Heart left ventricle (tissue), 13 donors: ENCODE data around the gene ATP7A.

ENCODE experiments used
- POLR2A ChIP-seq, 2 donors: fragments of 450-650 bp; IDR thresholded peaks; one replicate each; pipeline ENCODE4 v1.6.1; 2017; ENCODE audit warnings: antibody characterized with exemption in 2 of 2, mild to moderate bottlenecking in 2 of 2, moderate library complexity in 2 of 2
- TF ChIP-seq, protein P1 (sequence below), 12 donors: fragments of 200-600 bp; sonication (generic) in 4 of 12; IDR thresholded peaks; one replicate each; pipeline versions ENCODE4 v1.5.0 to v1.8.0; 2018 to 2022; ENCODE audit warnings: antibody characterized with exemption in 12 of 12, mild to moderate bottlenecking in 5 of 12
- donor health status: ischemic (EF 13 %, LVEDD 7.1; RV severe dilation, severe dysfunction).
- donor health status: DM: no; HTN: yes; CAD: no.
- donor health status: DM: no; HTN: no; CAD: no.
- donor health status: ischemic (EF 25% LVEDD 6.9; RV normal size, moderate dysfunction).
- donor health status: ischemic (EF 25% LVEDD 5.7; RV mildly dilated, moderate dysfunction).
- donor health status: ischemic (EF 35%, LVEDD 5.7; RV mildly dilated, moderate dysfunction).
- donor health status: nonischemic (EF 11% LVEDD 7.7; RV severe dilation, severe dysfunction).
- donor health status: DM: yes; HTN: yes; CAD: no.
- donor health status: PGD.
- donor health status: ischemic (EF 29% LVEDD 5.4; RV normal size, mild dysfunction).
- donor health status: nonischemic (EF 23%, LVEDD 6.1; RV moderate dilation, normal function).

DNA sequence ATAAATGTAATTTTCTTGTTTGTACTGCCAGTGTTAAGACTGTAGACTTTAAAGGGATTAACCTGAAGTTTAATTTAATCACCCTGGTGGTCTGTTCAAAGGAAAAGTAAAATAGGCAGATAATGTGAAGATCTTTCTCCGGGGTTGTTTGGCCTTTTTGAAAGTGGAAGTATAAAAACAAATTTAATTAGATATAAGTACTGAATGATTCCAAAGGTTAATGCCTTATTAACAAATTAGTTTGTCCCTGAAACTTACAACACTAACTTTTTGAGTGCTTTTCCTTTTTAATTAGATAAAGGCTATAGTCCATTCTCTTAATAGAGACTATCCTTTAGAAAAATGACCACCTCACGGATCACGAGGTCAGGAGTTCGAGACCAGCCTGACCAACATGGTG, 69.4 kb downstream of the ATP7A start:
- TF ChIP-seq, protein P1, sequence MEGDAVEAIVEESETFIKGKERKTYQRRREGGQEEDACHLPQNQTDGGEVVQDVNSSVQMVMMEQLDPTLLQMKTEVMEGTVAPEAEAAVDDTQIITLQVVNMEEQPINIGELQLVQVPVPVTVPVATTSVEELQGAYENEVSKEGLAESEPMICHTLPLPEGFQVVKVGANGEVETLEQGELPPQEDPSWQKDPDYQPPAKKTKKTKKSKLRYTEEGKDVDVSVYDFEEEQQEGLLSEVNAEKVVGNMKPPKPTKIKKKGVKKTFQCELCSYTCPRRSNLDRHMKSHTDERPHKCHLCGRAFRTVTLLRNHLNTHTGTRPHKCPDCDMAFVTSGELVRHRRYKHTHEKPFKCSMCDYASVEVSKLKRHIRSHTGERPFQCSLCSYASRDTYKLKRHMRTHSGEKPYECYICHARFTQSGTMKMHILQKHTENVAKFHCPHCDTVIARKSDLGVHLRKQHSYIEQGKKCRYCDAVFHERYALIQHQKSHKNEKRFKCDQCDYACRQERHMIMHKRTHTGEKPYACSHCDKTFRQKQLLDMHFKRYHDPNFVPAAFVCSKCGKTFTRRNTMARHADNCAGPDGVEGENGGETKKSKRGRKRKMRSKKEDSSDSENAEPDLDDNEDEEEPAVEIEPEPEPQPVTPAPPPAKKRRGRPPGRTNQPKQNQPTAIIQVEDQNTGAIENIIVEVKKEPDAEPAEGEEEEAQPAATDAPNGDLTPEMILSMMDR (IDR thresholded peaks at IDR 0.05): no peak
- no peak for TF ChIP-seq POLR2A (IDR thresholded peaks at IDR 0.05)
